ENCODE data around the gene DIRAS2.

The DIRAS2 gene

GRCh38 chr9:90598191-90598590 is 44.4 kb downstream of the DIRAS2 start:
- no peak for TF ChIP-seq CTCF (IDR thresholded peaks at IDR 0.05; ENCODE audit: insufficient read depth, low read length, poor library complexity, severe bottlenecking)

GRCh38 chr9:90593646-90594045 is 49.0 kb downstream of the DIRAS2 start:
- no peak for DNase-seq (ENCODE audit: extremely low read depth, insufficient read length)
- Histone ChIP-seq H3K27me3 (replicated peaks; ENCODE audit: control insufficient read depth, insufficient read depth, low read length) (no peaks in the 10 kb centered on the region; the same call in none of the 2 replicates), H3K36me3 (ENCODE audit: control insufficient read depth, insufficient read depth, low read length) (no peaks in the 10 kb centered on the region), H3K4me3 (replicated peaks; ENCODE audit: low read depth, low read length) (no peak overlapping the region)
- TF ChIP-seq CTCF (IDR thresholded peaks at IDR 0.05; ENCODE audit: insufficient read depth, low read length, poor library complexity, severe bottlenecking) = no peak

More at GRCh38 chr9:90598191-90598590, 44.4 kb downstream of the DIRAS2 start:
- DNase-seq (ENCODE audit: extremely low read depth, insufficient read length) = no peak
- Histone ChIP-seq H3K36me3 (ENCODE audit: control insufficient read depth, insufficient read depth, low read length) (no peaks in the 10 kb centered on the region), H3K4me3 (replicated peaks; ENCODE audit: low read depth, low read length) (no peak overlapping the region), H3K27me3 (replicated peaks; ENCODE audit: control insufficient read depth, insufficient read depth, low read length) (no peaks in the 10 kb centered on the region; the same call in 1 of the 2 replicates)

GRCh38 chr9:90580576-90580975 is 62.0 kb downstream of the DIRAS2 start:
- no peak for TF ChIP-seq CTCF (IDR thresholded peaks at IDR 0.05; ENCODE audit: insufficient read depth, low read length, poor library complexity, severe bottlenecking)
- DNase-seq (ENCODE audit: extremely low read depth, insufficient read length) = no peak
- Histone ChIP-seq H3K4me3 (replicated peaks; ENCODE audit: low read depth, low read length) (no peak overlapping the region), H3K36me3 (ENCODE audit: control insufficient read depth, insufficient read depth, low read length) (no peaks in the 10 kb centered on the region), H3K27me3 (replicated peaks; ENCODE audit: control insufficient read depth, insufficient read depth, low read length) (no peaks in the 10 kb centered on the region; the same call in 1 of the 2 replicates)

- no peak for DNase-seq (ENCODE audit: extremely low read depth, insufficient read length)
- TF ChIP-seq CTCF (IDR thresholded peaks at IDR 0.05; ENCODE audit: insufficient read depth, low read length, poor library complexity, severe bottlenecking) = no peak
- Histone ChIP-seq H3K4me3 (replicated peaks; ENCODE audit: low read depth, low read length) (no peak overlapping the region), H3K27me3 (replicated peaks; ENCODE audit: control insufficient read depth, insufficient read depth, low read length) (no peaks in the 10 kb centered on the region; the same call in 1 of the 2 replicates), H3K36me3 (ENCODE audit: control insufficient read depth, insufficient read depth, low read length) (no peaks in the 10 kb centered on the region)
These were observed 63.4 kb downstream of the DIRAS2 start for GRCh38 chr9:90579181-90579580.

- no peak overlapping the region for H3K4me3 ChIP-seq (replicated peaks; ENCODE audit: low read depth, low read length)
- no peaks in the 10 kb centered on the region for H3K36me3 ChIP-seq (ENCODE audit: control insufficient read depth, insufficient read depth, low read length)
- no peaks in the 10 kb centered on the region for H3K27me3 ChIP-seq (replicated peaks; ENCODE audit: control insufficient read depth, insufficient read depth, low read length)
- DNase-seq (ENCODE audit: extremely low read depth, insufficient read length) = no peak
- no peak for TF ChIP-seq CTCF (IDR thresholded peaks at IDR 0.05; ENCODE audit: insufficient read depth, low read length, poor library complexity, severe bottlenecking)
These were observed 64.4 kb downstream of the DIRAS2 start for GRCh38 chr9:90578126-90578815.

All from GM06990 (cell line).